ENCODE data around the gene ZBTB12.
"Not testable (repeated sequence)": the region's sequence is repeated elsewhere in the genome, so short reads cannot be mapped to it uniquely, and the experiment has no call there.

The ZBTB12 gene, protein sequence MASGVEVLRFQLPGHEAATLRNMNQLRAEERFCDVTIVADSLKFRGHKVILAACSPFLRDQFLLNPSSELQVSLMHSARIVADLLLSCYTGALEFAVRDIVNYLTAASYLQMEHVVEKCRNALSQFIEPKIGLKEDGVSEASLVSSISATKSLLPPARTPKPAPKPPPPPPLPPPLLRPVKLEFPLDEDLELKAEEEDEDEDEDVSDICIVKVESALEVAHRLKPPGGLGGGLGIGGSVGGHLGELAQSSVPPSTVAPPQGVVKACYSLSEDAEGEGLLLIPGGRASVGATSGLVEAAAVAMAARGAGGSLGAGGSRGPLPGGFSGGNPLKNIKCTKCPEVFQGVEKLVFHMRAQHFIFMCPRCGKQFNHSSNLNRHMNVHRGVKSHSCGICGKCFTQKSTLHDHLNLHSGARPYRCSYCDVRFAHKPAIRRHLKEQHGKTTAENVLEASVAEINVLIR

DNA sequence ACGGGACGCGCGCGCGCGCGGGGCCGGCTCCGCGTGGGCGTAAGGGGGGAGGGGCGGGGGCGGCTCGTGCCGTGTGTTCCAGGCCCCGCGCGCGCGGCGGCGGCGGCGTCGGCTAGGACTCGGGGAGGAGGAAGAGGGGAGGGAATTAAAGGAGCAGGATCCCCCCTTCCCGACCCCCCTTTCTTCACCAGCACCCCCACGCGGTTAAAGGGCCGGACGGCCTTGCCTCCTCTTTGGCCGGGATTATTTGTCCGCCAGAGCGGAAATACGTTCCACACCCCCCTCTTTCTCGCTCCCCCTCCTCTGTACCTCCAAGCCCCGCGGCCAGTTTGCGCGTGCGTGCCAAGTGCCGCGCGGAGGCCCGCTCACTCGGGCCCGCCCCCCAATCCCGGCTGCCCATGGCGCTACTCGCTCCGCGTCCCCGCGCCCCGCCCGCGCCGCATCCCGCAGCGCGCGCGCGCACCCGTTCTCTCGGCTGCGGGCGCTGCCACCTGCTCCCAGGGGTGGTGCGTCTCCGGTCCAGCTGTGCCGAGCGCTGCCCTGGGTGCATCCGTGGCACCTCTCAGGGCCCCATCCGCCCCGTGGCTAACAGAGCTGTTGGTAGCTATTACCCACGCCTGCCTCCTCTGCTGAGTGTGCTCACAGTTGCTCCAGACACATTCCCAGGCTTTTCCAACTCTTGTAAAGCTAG lies at the start of gene ZBTB12:
TSS of gene ZBTB12 (minus strand) at position 134 of the 691 bp plus-strand sequence. CDS start 781 bp downstream, outside the sequence.
- peak; percentile 91 for DNase-seq

DNA sequence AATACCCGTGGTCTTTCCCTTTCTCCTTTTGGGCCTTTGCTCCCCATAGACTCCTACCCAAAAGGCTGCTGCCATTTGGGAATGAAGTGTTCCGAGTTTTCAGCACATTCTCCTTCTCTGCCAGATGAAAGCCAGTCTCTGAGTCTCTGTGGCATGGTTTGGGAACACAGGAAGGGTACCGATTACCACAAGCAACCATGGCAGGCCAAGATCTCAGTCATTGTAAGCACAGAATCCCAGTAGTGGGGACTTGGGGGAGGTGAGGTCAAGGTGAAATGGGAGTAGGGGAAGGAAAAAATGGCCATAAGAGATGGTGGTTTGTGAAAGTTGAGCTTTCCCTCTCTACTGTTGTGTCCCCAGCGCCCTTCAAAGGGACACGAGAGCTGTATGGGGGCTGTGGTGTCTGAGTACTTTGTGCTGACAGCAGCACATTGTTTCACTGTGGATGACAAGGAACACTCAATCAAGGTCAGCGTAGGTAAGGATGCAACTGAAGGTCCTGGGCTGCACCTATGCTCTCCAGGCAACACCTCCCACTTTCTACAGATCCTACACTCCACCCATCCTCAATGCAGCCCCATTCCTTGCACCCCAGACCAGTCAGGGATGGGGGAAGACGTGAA lies 48.2 kb upstream of the ZBTB12 start:
- DNase-seq, result no peak

DNA sequence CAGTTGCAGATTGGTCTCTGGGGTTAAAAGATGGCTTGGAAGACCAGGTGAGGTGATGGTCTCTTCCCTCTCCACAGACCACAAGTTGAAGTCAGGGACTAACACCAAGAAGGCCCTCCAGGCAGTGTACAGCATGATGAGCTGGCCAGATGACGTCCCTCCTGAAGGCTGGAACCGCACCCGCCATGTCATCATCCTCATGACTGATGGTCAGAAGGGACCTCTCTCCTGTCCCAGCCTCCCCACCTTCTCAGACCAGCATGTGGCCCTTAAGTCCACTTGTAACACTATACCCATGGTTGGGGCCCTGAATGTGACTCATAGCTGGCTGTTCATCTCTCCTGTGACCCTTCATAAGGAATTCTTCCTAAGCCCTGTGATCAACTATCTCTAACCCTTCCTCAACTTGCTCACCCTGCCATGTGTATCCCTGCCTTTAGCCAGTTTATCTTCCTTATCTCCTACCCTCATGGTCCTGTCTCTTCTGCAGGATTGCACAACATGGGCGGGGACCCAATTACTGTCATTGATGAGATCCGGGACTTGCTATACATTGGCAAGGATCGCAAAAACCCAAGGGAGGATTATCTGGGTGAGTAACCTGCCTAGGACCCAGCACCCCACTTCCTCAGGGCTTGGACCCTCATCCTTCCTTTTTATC lies 47.0 kb upstream of the ZBTB12 start:
- DNase-seq, result no peak

DNA sequence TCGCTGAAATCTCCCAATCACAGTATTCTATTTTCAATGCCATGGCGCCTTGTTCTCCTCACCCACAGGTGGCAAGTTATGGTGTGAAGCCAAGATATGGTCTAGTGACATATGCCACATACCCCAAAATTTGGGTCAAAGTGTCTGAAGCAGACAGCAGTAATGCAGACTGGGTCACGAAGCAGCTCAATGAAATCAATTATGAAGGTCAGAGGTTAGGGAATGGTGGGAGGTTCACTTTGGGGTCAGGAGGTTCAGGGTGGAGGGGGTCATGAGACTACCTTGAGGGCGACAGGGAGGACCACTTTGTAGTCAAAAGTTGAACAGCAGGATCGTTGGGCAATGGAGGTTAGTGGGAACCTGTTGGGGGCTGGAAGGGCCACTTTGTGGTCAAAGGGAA lies 46.4 kb upstream of the ZBTB12 start:
- no peak for DNase-seq

DNA sequence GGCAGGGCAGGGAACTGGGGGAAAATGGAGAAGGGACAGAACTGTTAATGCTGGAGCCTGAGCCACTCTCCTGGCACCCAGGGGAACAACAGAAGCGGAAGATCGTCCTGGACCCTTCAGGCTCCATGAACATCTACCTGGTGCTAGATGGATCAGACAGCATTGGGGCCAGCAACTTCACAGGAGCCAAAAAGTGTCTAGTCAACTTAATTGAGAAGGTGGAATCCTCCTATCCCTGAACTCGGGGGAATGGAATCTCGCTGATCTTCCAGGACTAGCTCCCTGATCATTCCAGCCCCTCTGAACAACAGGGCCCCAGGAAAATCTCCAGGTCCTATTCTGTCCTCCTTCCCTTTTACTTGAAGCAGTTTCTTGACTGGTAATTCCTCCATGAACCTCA lies 46.0 kb upstream of the ZBTB12 start:
- DNase-seq, result no peak

DNA sequence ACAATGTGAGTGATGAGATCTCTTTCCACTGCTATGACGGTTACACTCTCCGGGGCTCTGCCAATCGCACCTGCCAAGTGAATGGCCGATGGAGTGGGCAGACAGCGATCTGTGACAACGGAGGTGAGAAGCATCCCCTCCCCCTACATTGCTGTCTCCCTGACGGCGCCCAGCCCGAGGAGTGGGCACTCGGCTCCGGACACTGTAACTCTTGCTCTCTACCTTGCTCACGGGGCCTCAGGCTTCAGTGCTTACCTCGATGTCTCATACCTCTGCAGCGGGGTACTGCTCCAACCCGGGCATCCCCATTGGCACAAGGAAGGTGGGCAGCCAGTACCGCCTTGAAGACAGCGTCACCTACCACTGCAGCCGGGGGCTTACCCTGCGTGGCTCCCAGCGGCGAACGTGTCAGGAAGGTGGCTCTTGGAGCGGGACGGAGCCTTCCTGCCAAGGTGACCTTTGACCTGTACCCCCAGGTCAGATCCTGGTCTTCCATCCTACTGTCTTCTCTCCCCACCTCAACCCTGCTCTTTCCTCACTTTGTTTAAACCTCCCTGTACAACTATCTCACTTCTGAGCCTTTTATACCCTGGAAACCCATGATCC lies 45.3 kb upstream of the ZBTB12 start:
- DNase-seq, result no peak

DNA sequence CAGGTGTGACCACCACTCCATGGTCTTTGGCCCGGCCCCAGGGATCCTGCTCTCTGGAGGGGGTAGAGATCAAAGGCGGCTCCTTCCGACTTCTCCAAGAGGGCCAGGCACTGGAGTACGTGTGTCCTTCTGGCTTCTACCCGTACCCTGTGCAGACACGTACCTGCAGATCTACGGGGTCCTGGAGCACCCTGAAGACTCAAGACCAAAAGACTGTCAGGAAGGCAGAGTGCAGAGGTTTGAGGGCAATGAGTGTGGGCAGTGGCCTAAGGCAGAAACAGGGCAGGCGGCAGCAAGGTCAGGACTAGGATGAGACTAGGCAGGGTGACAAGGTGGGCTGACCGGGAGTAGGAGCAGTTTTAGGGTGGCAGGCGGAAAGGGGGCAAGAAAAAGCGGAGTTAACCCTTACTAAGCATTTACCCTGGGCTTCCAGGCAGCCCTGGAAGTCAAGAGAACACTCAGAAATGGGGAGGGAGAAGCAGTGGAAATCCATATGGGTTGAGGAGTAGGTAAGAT lies 44.5 kb upstream of the ZBTB12 start:
- DNase-seq, result no peak

DNA sequence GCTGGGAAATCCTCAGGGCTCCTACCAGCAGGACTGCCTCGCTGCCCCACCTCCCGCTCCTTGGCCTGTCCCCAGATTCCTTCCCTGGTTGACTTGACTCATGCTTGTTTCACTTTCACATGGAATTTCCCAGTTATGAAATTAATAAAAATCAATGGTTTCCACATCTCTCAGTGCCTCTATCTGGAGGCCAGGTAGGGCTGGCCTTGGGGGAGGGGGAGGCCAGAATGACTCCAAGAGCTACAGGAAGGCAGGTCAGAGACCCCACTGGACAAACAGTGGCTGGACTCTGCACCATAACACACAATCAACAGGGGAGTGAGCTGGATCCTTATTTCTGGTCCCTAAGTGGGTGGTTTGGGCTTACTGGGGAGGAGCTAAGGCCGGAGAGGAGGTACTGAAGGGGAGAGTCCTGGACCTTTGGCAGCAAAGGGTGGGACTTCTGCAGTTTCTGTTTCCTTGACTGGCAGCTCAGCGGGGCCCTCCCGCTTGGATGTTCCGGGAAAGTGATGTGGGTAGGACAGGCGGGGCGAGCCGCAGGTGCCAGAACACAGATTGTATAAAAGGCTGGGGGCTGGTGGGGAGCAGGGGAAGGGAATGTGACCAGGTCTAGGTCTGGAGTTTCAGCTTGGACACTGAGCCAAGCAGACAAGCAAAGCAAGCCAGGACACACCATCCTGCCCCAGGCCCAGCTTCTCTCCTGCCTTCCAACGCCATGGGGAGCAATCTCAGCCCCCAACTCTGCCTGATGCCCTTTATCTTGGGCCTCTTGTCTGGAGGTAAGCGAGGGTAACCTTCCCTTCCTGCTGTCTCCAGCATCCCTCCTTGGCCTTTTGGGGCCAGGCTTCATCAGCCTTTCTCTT lies 43.9 kb upstream of the ZBTB12 start, which contains the start of gene CFB:
TSS of gene CFB (plus strand) at position 589 of the 863 bp plus-strand sequence. CDS start at position 716, 127 bp downstream.
- DNase-seq, result peak; percentile 20

DNA sequence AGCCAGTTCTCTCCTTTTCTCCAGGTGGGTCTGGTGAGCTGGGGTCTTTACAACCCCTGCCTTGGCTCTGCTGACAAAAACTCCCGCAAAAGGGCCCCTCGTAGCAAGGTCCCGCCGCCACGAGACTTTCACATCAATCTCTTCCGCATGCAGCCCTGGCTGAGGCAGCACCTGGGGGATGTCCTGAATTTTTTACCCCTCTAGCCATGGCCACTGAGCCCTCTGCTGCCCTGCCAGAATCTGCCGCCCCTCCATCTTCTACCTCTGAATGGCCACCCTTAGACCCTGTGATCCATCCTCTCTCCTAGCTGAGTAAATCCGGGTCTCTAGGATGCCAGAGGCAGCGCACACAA lies 43.2 kb upstream of the ZBTB12 start:
- DNase-seq, result no peak

DNA sequence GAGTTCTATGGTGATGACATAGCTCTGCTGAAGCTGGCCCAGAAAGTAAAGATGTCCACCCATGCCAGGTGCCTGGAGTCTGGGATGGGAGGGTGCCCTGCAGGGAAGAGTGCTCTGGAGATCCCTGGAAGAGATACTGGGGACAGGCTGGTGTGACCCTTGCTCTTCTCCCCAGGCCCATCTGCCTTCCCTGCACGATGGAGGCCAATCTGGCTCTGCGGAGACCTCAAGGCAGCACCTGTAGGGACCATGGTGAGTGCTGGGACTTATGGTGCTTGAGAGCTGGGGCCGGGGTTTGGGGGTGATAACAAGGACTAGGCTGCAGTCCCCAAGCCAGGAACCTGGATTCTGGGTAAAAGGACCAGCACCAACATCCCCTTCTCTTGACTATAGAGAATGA lies 41.9 kb upstream of the ZBTB12 start:
- DNase-seq, result no peak

DNA sequence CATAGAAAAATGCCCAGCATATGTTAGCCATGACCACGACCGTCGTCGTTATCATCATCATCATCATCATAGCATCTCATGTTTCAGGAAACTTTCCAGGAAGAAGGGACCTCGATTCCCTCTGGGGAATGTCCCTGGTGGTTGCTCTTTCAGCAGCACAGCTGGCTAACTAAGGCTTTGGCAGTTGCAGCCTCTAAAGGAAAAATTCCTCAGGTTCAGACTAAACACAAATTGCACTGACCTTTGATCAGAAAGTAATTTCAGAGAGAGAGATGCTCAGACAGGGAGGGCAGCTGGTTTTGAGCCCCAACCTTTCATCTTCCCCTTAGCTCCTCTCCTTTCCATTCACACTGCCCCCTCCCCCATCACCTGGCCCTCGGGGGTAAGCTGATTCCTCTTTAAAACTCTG lies 38.4 kb upstream of the ZBTB12 start:
- no peak for DNase-seq

DNA sequence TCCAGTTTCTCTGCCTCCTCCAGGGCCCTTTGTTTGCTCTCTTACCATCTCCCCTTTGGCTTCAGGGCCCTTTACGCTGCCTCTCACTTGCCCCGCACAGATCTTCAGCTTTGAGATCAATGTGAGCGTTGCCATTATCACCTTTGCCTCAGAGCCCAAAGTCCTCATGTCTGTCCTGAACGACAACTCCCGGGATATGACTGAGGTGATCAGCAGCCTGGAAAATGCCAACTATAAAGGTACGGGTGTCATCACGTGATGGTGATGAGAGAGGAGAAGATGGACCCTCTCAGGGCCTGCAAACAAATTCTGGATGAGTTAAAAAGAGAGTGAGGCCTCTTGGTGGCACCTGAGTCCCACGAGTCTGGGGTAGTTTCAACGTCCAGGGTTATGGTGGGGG lies 33.9 kb upstream of the ZBTB12 start:
- no peak for DNase-seq

DNA sequence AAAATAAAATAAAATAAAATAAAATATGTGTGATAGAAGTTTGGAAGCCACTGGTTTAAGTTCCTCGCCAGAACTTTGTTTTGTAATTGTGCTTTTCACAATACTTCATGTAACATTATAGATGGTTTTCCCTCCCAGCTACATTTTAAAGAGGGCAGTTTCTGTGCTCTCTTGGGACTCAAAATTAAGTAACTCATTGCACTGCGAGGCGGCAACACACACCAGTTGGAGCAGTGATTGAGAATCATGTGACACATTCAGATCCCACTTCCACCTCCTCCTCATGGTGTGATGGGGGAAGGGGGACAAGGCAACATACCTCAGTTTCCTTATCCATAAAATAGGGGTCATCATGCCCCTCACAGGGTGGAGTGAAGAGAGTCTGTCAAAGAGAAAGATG lies 33.1 kb upstream of the ZBTB12 start:
- no peak for DNase-seq

DNA sequence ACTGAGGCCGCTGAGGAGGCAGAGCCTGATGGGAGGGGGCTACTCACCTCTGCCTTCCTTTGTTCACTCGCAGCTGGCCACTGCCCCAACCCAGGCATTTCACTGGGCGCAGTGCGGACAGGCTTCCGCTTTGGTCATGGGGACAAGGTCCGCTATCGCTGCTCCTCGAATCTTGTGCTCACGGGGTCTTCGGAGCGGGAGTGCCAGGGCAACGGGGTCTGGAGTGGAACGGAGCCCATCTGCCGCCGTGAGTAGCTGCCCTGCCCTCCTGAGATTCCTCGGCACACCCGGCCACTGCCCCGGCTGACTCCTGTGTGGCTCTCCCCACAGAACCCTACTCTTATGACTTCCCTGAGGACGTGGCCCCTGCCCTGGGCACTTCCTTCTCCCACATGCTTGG lies 31.7 kb upstream of the ZBTB12 start:
- DNase-seq, result no peak

DNA sequence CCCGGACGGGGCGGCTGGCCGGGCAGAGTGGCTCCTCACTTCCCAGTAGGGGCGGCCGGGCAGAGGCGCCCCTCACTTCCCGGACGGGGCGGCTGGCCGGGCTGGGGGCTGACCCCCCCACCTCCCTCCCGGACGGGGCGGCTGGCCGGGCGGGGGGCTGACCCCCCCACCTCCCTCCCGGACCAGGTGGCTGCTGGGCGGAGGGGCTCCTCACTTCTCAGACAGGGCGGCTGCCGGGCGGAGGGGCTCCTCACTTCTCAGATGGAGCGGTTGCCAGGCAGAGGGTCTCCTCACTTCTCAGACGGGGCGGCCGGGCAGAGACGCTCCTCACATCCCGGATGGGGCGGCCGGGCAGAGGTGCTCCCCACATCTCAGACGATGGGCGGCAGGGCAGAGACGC lies 30.3 kb upstream of the ZBTB12 start:
- DNase-seq, result not testable (repeated sequence)

DNA sequence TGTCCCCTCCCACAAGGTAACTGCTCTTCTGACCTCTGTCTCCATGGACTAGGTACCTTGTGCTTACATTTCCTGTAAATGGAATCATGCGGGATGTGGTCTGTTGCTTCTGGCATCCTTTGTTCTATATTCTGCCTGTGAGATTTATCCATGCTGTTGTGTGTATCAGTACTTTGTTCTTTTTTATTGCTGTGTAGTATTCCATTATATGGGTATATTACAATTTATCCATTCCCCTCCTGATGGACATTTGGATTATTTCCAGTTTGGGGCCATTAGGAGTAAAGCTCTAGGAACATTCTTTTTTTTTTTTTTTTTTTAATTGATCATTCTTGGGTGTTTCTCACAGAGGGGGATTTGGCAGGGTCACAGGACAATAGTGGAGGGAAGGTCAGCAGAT lies 29.1 kb upstream of the ZBTB12 start:
- DNase-seq, result no peak

DNA sequence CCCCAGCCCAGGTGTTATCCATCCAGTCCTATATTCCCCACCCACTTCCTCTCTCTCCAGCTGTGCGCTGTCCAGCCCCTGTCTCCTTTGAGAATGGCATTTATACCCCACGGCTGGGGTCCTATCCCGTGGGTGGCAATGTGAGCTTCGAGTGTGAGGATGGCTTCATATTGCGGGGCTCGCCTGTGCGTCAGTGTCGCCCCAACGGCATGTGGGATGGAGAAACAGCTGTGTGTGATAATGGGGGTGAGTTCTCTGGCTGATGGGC lies 26.7 kb upstream of the ZBTB12 start:
- no peak for DNase-seq

DNA sequence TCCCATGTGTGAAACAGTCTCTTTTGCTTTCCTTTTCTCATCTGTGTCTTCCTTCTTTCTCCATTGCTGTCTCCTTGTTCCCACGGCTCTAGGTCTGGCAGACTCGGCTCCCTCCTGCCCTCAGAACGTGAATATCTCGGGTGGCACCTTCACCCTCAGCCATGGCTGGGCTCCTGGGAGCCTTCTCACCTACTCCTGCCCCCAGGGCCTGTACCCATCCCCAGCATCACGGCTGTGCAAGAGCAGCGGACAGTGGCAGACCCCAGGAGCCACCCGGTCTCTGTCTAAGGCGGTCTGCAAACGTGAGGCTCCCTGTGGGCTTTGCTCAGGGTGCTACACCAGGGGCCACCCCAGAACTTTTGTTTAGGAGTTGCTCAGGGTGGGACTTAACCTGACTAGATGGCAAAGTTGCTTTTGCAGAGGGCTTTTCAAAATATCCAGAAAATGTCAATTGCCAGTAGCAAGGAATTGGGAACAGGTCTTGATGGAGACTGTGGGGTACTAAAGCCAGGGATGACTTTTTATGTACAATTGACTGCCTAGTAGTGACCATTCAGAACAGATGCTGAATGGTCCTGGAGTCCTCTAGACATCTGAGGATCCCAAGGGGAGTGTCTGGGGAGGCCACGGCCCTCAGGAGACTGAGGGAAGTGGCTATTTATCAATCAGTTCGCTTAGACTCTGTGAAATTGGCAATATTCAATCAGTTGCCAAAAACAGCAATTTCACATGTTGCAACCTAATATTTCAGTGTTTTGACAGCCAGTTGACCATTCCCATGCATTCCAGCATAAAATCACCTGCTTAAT lies 26.2 kb upstream of the ZBTB12 start:
- DNase-seq, result no peak

DNA sequence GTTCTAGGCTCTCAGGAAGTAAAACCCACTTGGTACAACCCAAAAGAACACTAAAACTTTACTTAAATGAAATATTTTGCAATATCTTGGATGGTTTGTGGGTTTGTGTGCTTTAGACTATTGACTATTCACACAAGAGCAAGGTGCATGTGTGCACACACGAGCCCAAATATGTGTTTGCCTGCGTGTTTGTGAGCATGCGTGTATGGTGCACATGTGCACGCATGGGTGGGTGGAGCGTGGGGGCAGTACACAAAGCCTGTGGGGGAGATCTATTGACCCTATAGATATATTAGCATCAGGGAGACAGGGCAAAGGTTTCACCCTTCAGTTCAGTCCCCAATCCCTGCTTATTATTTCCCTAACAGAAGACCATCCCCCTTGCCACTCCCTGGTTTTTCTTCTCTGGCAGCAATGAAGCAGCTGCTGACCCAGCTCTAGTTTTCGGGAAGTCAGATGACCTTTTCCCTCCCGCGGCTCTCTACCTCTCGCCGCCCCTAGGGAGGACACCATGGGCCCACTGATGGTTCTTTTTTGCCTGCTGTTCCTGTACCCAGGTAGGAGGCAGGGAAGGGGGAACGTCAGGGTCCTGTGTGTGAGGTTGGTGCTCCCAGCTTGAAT lies 25.5 kb upstream of the ZBTB12 start, which contains the start of gene C2:
TSS of gene C2 (plus strand) at position 476 of the 621 bp plus-strand sequence. CDS start at position 512, 36 bp downstream.
- no peak for DNase-seq

DNA sequence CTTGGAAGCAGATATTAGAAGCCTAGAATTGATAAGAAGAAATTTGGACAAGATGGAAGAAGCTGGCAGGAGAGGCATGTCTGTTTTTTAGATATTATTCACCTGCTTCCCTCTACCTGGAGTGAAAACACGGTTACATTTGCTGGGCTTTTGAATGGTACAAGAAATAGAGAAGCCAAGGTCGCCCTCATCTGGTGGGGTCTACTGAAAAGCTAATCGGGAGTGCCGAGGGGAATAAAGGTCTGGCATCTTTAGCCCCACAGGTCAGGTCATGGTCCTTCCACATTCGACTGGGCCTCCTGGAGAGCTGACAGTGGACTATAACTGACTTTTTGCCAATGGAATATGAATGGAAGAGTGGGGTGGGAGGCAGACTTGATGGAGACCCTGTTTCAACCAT lies 21.1 kb upstream of the ZBTB12 start:
- no peak for DNase-seq
